Measurements from ENCODE around the gene EIF1. TPM values are rescaled to one million over a fixed set of nuclear protein-coding genes. Genes with fewer than 3 reads are reported as not detected.

EIF1 gene
- total and polyA plus RNA-seq, 10 donors = 313 to 897 (median 613) TPM

GRCh38 chr17:41733348-41734138, 44.9 kb downstream of the EIF1 start:
- intact Hi-C loops (cut with DNase I; ENCODE audit: low total_unique reads) = no loop called here

GRCh38 chr17:41734139-41734948, 45.7 kb downstream of the EIF1 start, which contains the start of gene HAP1:
Gene HAP1 (minus strand): TSS chr17:41734643. CDS start chr17:41734634, 9 bp downstream.
- intact Hi-C loops (cut with DNase I; ENCODE audit: low total_unique reads) = no loop called here
- WGBS, 5 donors = 1 to 6% (median 1%) methylated on average over 39 to 77 of the region's 77 CpGs
- no peak within 1 kb of the TSS for H3K27ac ChIP-seq
- no peaks in the 10 kb centered on the region for H3K9me3 ChIP-seq
- H3K27me3 ChIP-seq (replicated peaks in 1 of 7) = peaks cover 5 to 68% (median 43%) of the 10 kb centered on the region in 7 donors
- TF ChIP-seq POLR2AphosphoS5 (IDR thresholded peaks at IDR 0.05) (peak; percentile 71 to 85 (median 81)), CTCF (IDR thresholded peaks at IDR 0.05 in 8 of 11, conservative IDR thresholded peaks at IDR 0.05 in 3 of 11) (no peak)
- no peak for DNase-seq
- H3K36me3 ChIP-seq = no peaks in the 10 kb centered on the region
- peak within 1 kb of the TSS; percentile 28 to 71 (median 42) for H3K4me3 ChIP-seq
- peaks cover 5 to 50% (median 30%) of the 10 kb centered on the region in 6 donors for H3K4me1 ChIP-seq

More at GRCh38 chr17:41733348-41734138, 44.9 kb downstream of the EIF1 start:
- no peaks in the 10 kb centered on the region for H3K9me3 ChIP-seq
- WGBS, 5 donors = 13 to 23% (median 17%) methylated on average over 23 to 40 of the region's 40 CpGs
- no peaks in the 10 kb centered on the region for H3K36me3 ChIP-seq
- H3K4me1 ChIP-seq = peaks cover 5 to 49% (median 30%) of the 10 kb centered on the region in 6 donors
- DNase-seq = no peak
- H3K4me3 ChIP-seq = peak overlapping the region; percentile 28 to 71 (median 42)
- TF ChIP-seq POLR2AphosphoS5 (IDR thresholded peaks at IDR 0.05) (no peak), POLR2A (IDR thresholded peaks at IDR 0.05) (no peak), CTCF (IDR thresholded peaks at IDR 0.05 in 8 of 11, conservative IDR thresholded peaks at IDR 0.05 in 3 of 11) (no peak)
- H3K27me3 ChIP-seq (replicated peaks in 1 of 7) = peaks cover 5 to 68% (median 43%) of the 10 kb centered on the region in 7 donors
- H3K27ac ChIP-seq = no peak overlapping the region

- WGBS, 5 donors = 5 to 11% (median 8%) methylated on average over 17 to 23 of the region's 23 CpGs
- no peak for DNase-seq
Measured at GRCh38 chr17:41734949-41735313, 46.2 kb downstream of the EIF1 start.

More at GRCh38 chr17:41734949-41735313, 46.2 kb downstream of the EIF1 start:
- intact Hi-C loops (cut with DNase I; ENCODE audit: low total_unique reads) = no loop called here
- Histone ChIP-seq H3K27me3 (replicated peaks in 1 of 7) (peaks cover 5 to 68% (median 43%) of the 10 kb centered on the region in 7 donors), H3K4me3 (peak overlapping the region; percentile 28 to 71 (median 42)), H3K36me3 (no peaks in the 10 kb centered on the region), H3K27ac (no peak overlapping the region), H3K9me3 (no peaks in the 10 kb centered on the region), H3K4me1 (peaks cover 5 to 50% (median 30%) of the 10 kb centered on the region in 6 donors)
- TF ChIP-seq POLR2A (IDR thresholded peaks at IDR 0.05) (no peak), POLR2AphosphoS5 (IDR thresholded peaks at IDR 0.05) (no peak), CTCF (IDR thresholded peaks at IDR 0.05 in 8 of 11, conservative IDR thresholded peaks at IDR 0.05 in 3 of 11) (no peak)
